ENCODE results near the gene MOGAT1.

The MOGAT1 gene

GRCh38 chr2:222663479-222663878 is 8.0 kb upstream of the MOGAT1 start:
- Mint-ChIP-seq H3K27ac (no peak overlapping the region), H3K4me1 (no peaks in the 10 kb centered on the region), H3K27me3 (ENCODE audit: low read depth) (peaks cover 5% of the 10 kb centered on the region), H3K4me3 (no peak overlapping the region), H3K36me3 (ENCODE audit: low read depth) (no peaks in the 10 kb centered on the region), H3K9me3 (no peaks in the 10 kb centered on the region)
- TF ChIP-seq CTCF (IDR thresholded peaks at IDR 0.05; ENCODE audit: unreplicated experiment in 3 of 3) = no peak

- H3K36me3 Mint-ChIP-seq (ENCODE audit: low read depth) = no peaks in the 10 kb centered on the region
- no peaks in the 10 kb centered on the region for H3K4me1 Mint-ChIP-seq
- TF ChIP-seq CTCF (IDR thresholded peaks at IDR 0.05; ENCODE audit: unreplicated experiment in 3 of 3) = no peak
- H3K9me3 Mint-ChIP-seq = no peaks in the 10 kb centered on the region
- no peak overlapping the region for H3K4me3 Mint-ChIP-seq
- H3K27me3 Mint-ChIP-seq (ENCODE audit: low read depth) = peaks cover 50% of the 10 kb centered on the region
- H3K27ac Mint-ChIP-seq = no peak overlapping the region
Measured at GRCh38 chr2:222668494-222669154, 2.8 kb upstream of the MOGAT1 start.

GRCh38 chr2:222669353-222669752 is 2.1 kb upstream of the MOGAT1 start:
- TF ChIP-seq CTCF (IDR thresholded peaks at IDR 0.05; ENCODE audit: unreplicated experiment in 3 of 3) = no peak
- peaks cover 55% of the 10 kb centered on the region for H3K27me3 Mint-ChIP-seq (ENCODE audit: low read depth)
- no peak overlapping the region for H3K27ac Mint-ChIP-seq
- H3K36me3 Mint-ChIP-seq (ENCODE audit: low read depth) = no peaks in the 10 kb centered on the region
- H3K9me3 Mint-ChIP-seq = no peaks in the 10 kb centered on the region
- H3K4me1 Mint-ChIP-seq = no peaks in the 10 kb centered on the region
- peak overlapping the region in 1 of 3 experiments; percentile 12 for H3K4me3 Mint-ChIP-seq

- TF ChIP-seq CTCF (IDR thresholded peaks at IDR 0.05; ENCODE audit: unreplicated experiment in 3 of 3) = no peak
- peak overlapping the region; percentile 1 to 53 (median 52) for H3K4me3 Mint-ChIP-seq
- no peak overlapping the region for H3K27ac Mint-ChIP-seq
- no peaks in the 10 kb centered on the region for H3K9me3 Mint-ChIP-seq
- H3K27me3 Mint-ChIP-seq (ENCODE audit: low read depth) = peaks cover 59% of the 10 kb centered on the region
- no peaks in the 10 kb centered on the region for H3K36me3 Mint-ChIP-seq (ENCODE audit: low read depth)
- no peaks in the 10 kb centered on the region for H3K4me1 Mint-ChIP-seq
Measured at GRCh38 chr2:222670191-222671038, 1.0 kb upstream of the MOGAT1 start.

GRCh38 chr2:222672068-222672401 is 577 bp downstream of the MOGAT1 start:
- no peak for TF ChIP-seq CTCF (IDR thresholded peaks at IDR 0.05; ENCODE audit: unreplicated experiment in 3 of 3)
- Mint-ChIP-seq H3K27ac (no peak overlapping the region), H3K27me3 (ENCODE audit: low read depth) (peaks cover 64% of the 10 kb centered on the region)

More at GRCh38 chr2:222672068-222672401, 577 bp downstream of the MOGAT1 start:
- peak overlapping the region; percentile 69 to 78 (median 74) for H3K4me3 Mint-ChIP-seq
- no peaks in the 10 kb centered on the region for H3K36me3 Mint-ChIP-seq (ENCODE audit: low read depth)
- H3K9me3 Mint-ChIP-seq = no peaks in the 10 kb centered on the region
- H3K4me1 Mint-ChIP-seq = no peaks in the 10 kb centered on the region

Data from nephron (organoid).